Purkinje cell (primary cell): Measurements from ENCODE around the gene MPC2. TPM values are rescaled to one million over a fixed set of nuclear protein-coding genes. Genes with fewer than 3 reads are reported as not detected.

ENCODE experiments used
- polyA plus RNA-seq: library from polyadenylated mRNA; unstranded; fragments of >200 nt; fragmentation: Nextera tagmentation; gene quantifications from 2 replicates; pipeline ENCODE4 v1.2.1, GENCODE V29; 2014

MPC2 gene
- 221 and 265 TPM in 2 replicates for polyA plus RNA-seq

GRCh38 chr1:167936930-167937708 lies at the start of gene MPC2:
MPC2 (minus strand) TSS chr1:167937072; CDS start chr1:167935841, 1,231 bp downstream.

GRCh38 chr1:167936068-167936929 lies 573 bp downstream of the MPC2 start, which contains the start of gene DCAF6:
DCAF6 (plus strand) TSS chr1:167936683; CDS start chr1:167936912, 229 bp downstream.

DNA sequence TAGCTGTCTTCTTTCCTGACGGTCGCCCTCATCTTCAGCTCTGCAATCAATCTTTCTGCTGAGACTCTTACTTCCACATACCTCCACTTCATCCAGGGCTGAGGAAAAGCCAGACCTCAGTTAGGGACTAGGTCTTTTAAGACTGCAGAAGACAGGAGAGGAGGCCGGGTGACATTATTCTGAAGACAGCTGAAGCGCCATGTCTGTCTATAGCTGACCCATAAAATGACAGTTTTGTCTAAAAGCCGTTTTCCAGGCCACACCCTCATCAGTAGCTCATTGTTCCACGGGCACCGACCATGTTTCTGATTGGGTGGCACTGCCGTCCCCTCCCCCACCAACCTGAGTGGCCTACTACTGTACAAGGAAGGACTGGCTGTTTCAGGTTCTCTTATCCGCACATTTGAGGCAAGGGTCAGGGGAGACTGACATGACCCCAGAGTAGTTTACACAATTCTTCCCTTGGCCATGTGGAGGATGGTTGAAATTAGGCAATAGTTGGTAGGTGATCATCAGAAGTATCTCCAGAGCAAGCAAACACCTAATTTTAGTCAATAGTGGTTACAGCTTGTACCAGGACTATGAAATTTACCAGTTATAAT lies 22.9 kb downstream of the MPC2 start, which contains the start of gene ADCY10:
ADCY10 (minus strand) TSS at position 240 of the 602 bp plus-strand sequence. CDS start 8,994 bp downstream, outside the sequence.

Other genes starting within 250 kb of the MPC2 start
- gene MPZL1, start 215.1 kb downstream of the MPC2 start, polyA plus RNA-seq: 26.4 and 27.5 TPM in 2 replicates
- 0.12 and 0.88 TPM in 2 replicates for gene ADCY10, start 22.9 kb downstream of the MPC2 start, polyA plus RNA-seq
- 89.0 and 93.3 TPM in 2 replicates for gene DCAF6, start 389 bp downstream of the MPC2 start, polyA plus RNA-seq
- gene GPR161, start 199.9 kb upstream of the MPC2 start, polyA plus RNA-seq: 1.8 and 2.0 TPM in 2 replicates
- gene TIPRL, start 241.9 kb upstream of the MPC2 start, polyA plus RNA-seq: 46.3 and 55.9 TPM in 2 replicates